Measurements from ENCODE around the gene EPM2AIP1.
"Not testable (repeated sequence)": the region's sequence is repeated elsewhere in the genome, so short reads cannot be mapped to it uniquely, and the experiment has no call there.

The EPM2AIP1 gene

GRCh38 chr3:36992806-36993325 is at the start of gene EPM2AIP1:
Gene EPM2AIP1 (minus strand): TSS chr3:36993131. CDS start chr3:36993077, 54 bp downstream.
- DNase-seq (ENCODE audit: low read depth): no peak

- not testable (repeated sequence) for DNase-seq (ENCODE audit: low read depth)
Observed at GRCh38 chr3:37042712-37043111, 49.8 kb upstream of the EPM2AIP1 start.

- DNase-seq (ENCODE audit: low read depth): no peak
Observed at GRCh38 chr3:37041546-37042195, 48.7 kb upstream of the EPM2AIP1 start.

- DNase-seq (ENCODE audit: low read depth): peak; percentile 44
Observed at GRCh38 chr3:37040231-37040630, 47.3 kb upstream of the EPM2AIP1 start.

GRCh38 chr3:37039161-37039846 is 46.4 kb upstream of the EPM2AIP1 start:
- peak; percentile 34 for DNase-seq (ENCODE audit: low read depth)

- DNase-seq (ENCODE audit: low read depth): no peak
Observed at GRCh38 chr3:37037352-37037751, 44.4 kb upstream of the EPM2AIP1 start.

- no peak for DNase-seq (ENCODE audit: low read depth)
Observed at GRCh38 chr3:37032961-37033360, 40.0 kb upstream of the EPM2AIP1 start.

GRCh38 chr3:37031096-37031682 is 38.3 kb upstream of the EPM2AIP1 start:
- DNase-seq (ENCODE audit: low read depth): peak; percentile 34

- DNase-seq (ENCODE audit: low read depth): no peak
Observed at GRCh38 chr3:37030588-37030987, 37.7 kb upstream of the EPM2AIP1 start.

GRCh38 chr3:37029516-37030163 is 36.7 kb upstream of the EPM2AIP1 start:
- no peak for DNase-seq (ENCODE audit: low read depth)

- no peak for DNase-seq (ENCODE audit: low read depth)
Observed at GRCh38 chr3:37029111-37029510, 36.2 kb upstream of the EPM2AIP1 start.

- no peak for DNase-seq (ENCODE audit: low read depth)
Observed at GRCh38 chr3:37028329-37028728, 35.4 kb upstream of the EPM2AIP1 start.

GRCh38 chr3:37026851-37027250 is 33.9 kb upstream of the EPM2AIP1 start:
- DNase-seq (ENCODE audit: low read depth): no peak

GRCh38 chr3:37025561-37026335 is 32.8 kb upstream of the EPM2AIP1 start:
- DNase-seq (ENCODE audit: low read depth): no peak

GRCh38 chr3:37024820-37025405 is 32.0 kb upstream of the EPM2AIP1 start:
- no peak for DNase-seq (ENCODE audit: low read depth)

GRCh38 chr3:37024092-37024491 is 31.2 kb upstream of the EPM2AIP1 start:
- DNase-seq (ENCODE audit: low read depth): peak; percentile 44

- no peak for DNase-seq (ENCODE audit: low read depth)
Observed at GRCh38 chr3:37017683-37018082, 24.8 kb upstream of the EPM2AIP1 start.

GRCh38 chr3:37016903-37017302 is 24.0 kb upstream of the EPM2AIP1 start:
- no peak for DNase-seq (ENCODE audit: low read depth)

- no peak for DNase-seq (ENCODE audit: low read depth)
Observed at GRCh38 chr3:37015642-37016041, 22.7 kb upstream of the EPM2AIP1 start.

GRCh38 chr3:37014620-37015019 is 21.7 kb upstream of the EPM2AIP1 start:
- no peak for DNase-seq (ENCODE audit: low read depth)

All from EH (cell line).